Kidney epithelial cell (primary cell): ENCODE data around the gene ARHGAP23. TPM values are rescaled to one million over a fixed set of nuclear protein-coding genes. Genes with fewer than 3 reads are reported as not detected.

Experiments used
- DNase-seq: peaks from one replicate; pipeline ENCODE4 v3.0.0-alpha.2; 2010; ENCODE audit warnings: low read depth
- H3K27me3 ChIP-seq: 2 replicates; pipeline ENCODE4 v1.6.0; 2011; ENCODE audit warnings: low read length; ENCODE audit not compliant: control insufficient read depth, insufficient read depth
- H3K36me3 ChIP-seq: 2 replicates; pipeline ENCODE4 v1.5.1; 2011; ENCODE audit warnings: low read length; ENCODE audit not compliant: control insufficient read depth, insufficient read depth
- H3K4me3 ChIP-seq: 2 replicates; pipeline ENCODE4 v1.5.1; 2011; ENCODE audit warnings: low read depth, mild to moderate bottlenecking, control low read depth, low read length
- CTCF ChIP-seq: IDR thresholded peaks from 2 replicates; pipeline ENCODE4 v1.5.1; 2011; ENCODE audit warnings: mild to moderate bottlenecking, moderate library complexity, low read length, control low read depth, inconsistent platforms; ENCODE audit not compliant: insufficient read depth, poor library complexity, severe bottlenecking
- total RNA-seq: library from RNA; depleted of rRNA; stranded (reverse); fragments of >200 nt; gene quantifications from 2 replicates; pipeline ENCODE4 v1.2.3, GENCODE V29; 2015

The ARHGAP23 gene
- total RNA-seq, 1 donor from 2014 or later, result 52.8 TPM

DNA sequence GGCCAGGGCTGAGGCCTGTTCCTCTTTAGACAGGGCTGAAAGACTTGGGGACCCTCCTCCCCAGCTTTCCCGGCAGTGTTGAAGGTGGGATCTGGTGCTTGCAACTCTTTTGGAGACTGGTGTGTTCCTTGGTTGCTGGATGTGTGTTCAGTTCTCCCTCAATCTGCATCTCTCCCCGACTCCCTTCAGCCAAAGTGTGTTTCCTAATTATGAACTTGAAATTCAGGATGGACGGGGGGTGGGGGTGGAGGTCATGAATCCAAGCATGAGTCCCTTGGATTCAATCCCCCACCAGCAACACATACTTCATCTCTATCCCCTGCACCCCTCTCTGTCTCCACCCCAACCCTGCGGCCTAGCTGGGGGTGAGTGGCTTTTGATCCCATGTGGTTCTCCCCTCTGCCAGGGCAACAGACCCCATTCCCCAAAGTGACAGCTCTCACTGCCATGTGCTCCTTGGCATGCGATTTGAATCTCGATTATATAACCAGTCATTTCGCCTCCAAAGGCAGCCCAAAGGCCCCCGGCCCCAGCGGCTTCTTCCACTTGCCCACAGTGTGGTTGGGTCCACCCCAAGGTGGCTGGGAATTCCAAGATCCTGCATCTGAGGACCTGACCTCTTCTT is 1.3 kb downstream of the ARHGAP23 start:
- no peak for DNase-seq
- no peak for TF ChIP-seq CTCF
- Histone ChIP-seq H3K4me3 (peak overlapping the region; percentile 72), H3K27me3 (no peaks in the 10 kb centered on the region), H3K36me3 (no peaks in the 10 kb centered on the region)

- H3K27me3 ChIP-seq, result no peaks in the 10 kb centered on the region
- no peak for TF ChIP-seq CTCF
- no peak overlapping the region for H3K4me3 ChIP-seq
- H3K36me3 ChIP-seq, result no peaks in the 10 kb centered on the region
- DNase-seq, result no peak
Measured at GRCh38 chr17:38430316-38430715, 2.1 kb downstream of the ARHGAP23 start.

GRCh38 chr17:38430822-38431221 is 2.6 kb downstream of the ARHGAP23 start:
- Histone ChIP-seq H3K27me3 (no peaks in the 10 kb centered on the region), H3K4me3 (no peak overlapping the region), H3K36me3 (no peaks in the 10 kb centered on the region)
- DNase-seq, result no peak
- TF ChIP-seq CTCF, result no peak

- no peaks in the 10 kb centered on the region for H3K36me3 ChIP-seq
Measured at GRCh38 chr17:38431346-38432145, 3.3 kb downstream of the ARHGAP23 start.

DNA sequence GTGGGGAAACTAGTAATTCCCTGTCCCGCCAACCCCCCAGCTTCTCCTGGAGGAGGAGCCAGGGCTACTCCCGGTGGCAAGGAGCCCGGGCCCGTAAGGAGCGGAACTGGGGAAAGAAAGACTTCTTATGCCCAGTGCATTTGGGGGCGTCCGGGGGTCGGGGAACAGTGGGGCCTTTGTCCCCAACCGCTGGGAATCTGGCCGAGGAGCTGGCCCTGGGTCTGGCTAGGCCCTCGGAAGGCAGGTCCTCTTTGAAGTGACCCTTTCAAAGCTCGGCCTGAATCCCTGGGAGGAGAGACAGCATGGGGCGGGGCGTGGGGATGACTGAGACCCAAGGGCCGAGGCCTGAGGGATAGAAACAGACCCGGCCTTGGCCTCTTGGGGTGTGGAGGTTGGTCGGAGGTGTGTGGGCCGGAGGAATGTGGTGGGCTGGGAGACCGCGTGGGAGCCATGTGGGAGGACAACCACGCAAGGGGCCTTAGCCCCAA is 6.0 kb downstream of the ARHGAP23 start:
- no peaks in the 10 kb centered on the region for H3K36me3 ChIP-seq
- no peaks in the 10 kb centered on the region for H3K27me3 ChIP-seq
- no peak for DNase-seq
- no peak for TF ChIP-seq CTCF
- H3K4me3 ChIP-seq, result no peak overlapping the region

More at GRCh38 chr17:38431346-38432145, 3.3 kb downstream of the ARHGAP23 start:
- Histone ChIP-seq H3K4me3 (no peak overlapping the region), H3K27me3 (no peaks in the 10 kb centered on the region)
- TF ChIP-seq CTCF, result no peak
- DNase-seq, result no peak
